Duodenal mucosa (tissue), 2 donors: ENCODE results near the gene CLEC18A.
"Not testable (repeated sequence)": the region's sequence is repeated elsewhere in the genome, so short reads cannot be mapped to it uniquely, and the experiment has no call there.

Experiments
- H3K27ac ChIP-seq: one replicate; pipeline ENCODE4 v1.7.0; 2013; ENCODE audit warnings: low read depth, low read length
- H3K27me3 ChIP-seq, 2 donors: one replicate each; pipeline ENCODE4 v1.7.0; 2013; ENCODE audit warnings: low read length in 2 of 2, control low read depth in 1 of 2; ENCODE audit not compliant: insufficient read depth in 2 of 2, control insufficient read depth in 1 of 2
- H3K36me3 ChIP-seq, 2 donors: one replicate each; pipeline ENCODE4 v1.7.0; 2013; ENCODE audit warnings: low read length in 2 of 2, control low read depth in 1 of 2; ENCODE audit not compliant: insufficient read depth in 2 of 2, control insufficient read depth in 1 of 2
- H3K4me1 ChIP-seq, 2 donors: one replicate each; pipeline ENCODE4 v1.7.0; 2013; ENCODE audit warnings: low read length in 2 of 2, control low read depth in 1 of 2; ENCODE audit not compliant: insufficient read depth in 2 of 2, control insufficient read depth in 1 of 2
- H3K4me3 ChIP-seq, 2 donors: one replicate each; pipeline ENCODE4 v1.7.0; 2013; ENCODE audit warnings: low read length in 2 of 2, low read depth in 1 of 2
- H3K9ac ChIP-seq, 2 donors: one replicate each; pipeline ENCODE4 v1.7.0; 2013; ENCODE audit warnings: low read length in 2 of 2, low read depth in 1 of 2
- H3K9me3 ChIP-seq, 2 donors: one replicate each; pipeline ENCODE4 v1.7.0; 2013; ENCODE audit warnings: low read length in 2 of 2, control low read depth in 1 of 2; ENCODE audit not compliant: control insufficient read depth in 1 of 2

Gene CLEC18A

DNA sequence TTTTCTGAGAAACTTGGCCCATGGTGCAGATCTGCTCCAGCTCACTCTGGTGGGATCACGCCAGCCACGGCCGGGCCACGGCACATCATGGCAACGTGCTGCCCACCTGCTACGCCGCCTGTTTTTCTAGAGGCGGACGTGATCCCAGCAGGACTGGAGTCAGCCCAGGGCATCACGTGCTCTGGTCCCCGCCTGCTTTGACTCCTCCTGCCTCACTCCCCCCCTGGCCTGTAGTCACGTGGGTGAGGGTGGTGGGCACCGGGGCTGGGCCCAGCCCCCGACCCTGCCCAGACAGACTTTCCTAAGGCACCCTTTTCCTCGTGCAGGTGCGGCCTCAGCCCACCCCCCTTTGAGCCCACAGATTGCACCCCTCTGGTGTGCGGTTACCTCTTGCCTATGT is 723 bp upstream of the CLEC18A start:
- H3K4me3 ChIP-seq, H3K27ac ChIP-seq, H3K9me3 ChIP-seq, H3K36me3 ChIP-seq, H3K9ac ChIP-seq, H3K27me3 ChIP-seq, H3K4me1 ChIP-seq: not testable (repeated sequence)

DNA sequence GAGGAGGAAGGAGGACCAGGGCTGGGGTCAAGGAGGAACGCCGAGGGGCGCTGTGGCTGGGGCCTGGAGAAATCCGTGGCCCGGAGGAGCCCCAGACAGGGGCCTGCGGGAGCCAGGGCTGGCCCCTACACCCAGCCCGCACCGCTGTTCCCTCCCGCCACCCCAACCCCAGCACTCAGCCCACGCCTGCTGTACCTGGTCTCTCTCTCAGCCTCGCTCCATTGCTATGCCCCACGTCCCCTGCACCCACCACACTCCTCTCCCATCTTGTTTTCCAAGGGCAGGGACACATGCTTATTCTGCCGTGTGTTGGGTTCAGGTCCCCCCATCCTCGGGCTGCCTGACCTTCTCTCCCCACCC is 518 bp downstream of the CLEC18A start:
- H3K36me3 ChIP-seq, H3K4me3 ChIP-seq, H3K4me1 ChIP-seq: not testable (repeated sequence)

DNA sequence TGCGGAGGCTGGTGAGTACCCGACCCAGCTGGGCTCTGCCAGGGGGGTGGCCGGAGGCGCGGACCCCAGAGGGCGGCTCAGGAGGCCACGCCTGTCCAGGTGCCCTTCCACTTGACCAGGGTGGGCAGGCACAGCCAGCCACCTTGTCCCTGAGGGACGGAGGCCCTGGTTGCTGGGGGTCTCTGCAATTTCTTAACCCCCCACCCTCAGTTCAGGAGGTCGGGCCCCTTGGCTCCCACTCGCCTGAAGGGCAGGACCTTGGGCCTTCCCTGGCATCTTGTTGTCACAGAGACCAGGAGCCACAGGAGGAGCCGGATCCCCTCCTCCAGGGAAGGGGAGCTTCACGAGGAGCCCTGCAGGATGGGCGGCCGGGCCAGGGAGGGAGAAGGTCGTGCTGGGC is 982 bp downstream of the CLEC18A start:
- not testable (repeated sequence) for H3K36me3 ChIP-seq, H3K4me3 ChIP-seq, H3K27ac ChIP-seq, H3K9me3 ChIP-seq, H3K4me1 ChIP-seq, H3K9ac ChIP-seq, H3K27me3 ChIP-seq

More for the DNA sequence above, 518 bp downstream of the CLEC18A start:
- not testable (repeated sequence) for H3K9me3 ChIP-seq, H3K9ac ChIP-seq, H3K27me3 ChIP-seq, H3K27ac ChIP-seq

DNA sequence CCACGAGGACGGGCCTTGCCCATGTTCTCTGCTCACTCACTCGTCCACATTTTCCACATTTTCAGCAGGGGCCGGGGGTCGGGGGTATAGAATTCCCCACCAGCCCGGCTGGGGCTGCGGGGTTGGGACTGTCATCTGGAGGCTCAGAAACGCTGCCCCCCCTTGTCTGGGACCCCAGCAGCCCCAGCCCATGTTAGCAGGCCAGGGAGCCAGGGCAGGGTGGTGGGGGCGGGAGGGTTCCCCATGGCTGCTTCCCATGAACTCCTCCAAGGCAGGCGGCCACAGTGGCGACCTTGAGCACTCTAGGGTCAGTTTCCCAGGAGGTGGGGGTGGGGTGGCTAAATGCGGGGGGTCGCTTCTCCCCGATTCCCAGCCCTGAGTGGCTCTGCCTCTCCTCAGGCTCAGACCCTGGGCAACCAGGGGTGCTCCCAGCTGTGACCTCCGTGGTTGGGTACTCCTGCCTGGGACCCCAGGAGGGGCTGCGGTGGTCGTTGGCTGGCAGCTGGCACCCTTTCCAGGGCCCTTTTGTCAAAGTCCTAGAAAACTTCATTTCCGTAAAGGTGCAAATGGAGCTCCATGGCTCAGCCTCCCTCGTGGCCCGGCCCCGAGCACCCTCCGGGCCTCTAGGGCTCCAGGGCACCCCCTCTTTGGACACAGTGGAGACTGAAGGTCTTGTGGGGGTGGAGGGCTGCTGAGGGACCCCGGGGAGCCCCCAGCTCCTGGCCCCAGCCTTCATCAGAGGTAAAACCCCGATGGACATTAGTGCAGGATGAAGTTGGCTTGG is 1.6 kb downstream of the CLEC18A start:
- not testable (repeated sequence) for H3K4me3 ChIP-seq, H3K36me3 ChIP-seq, H3K27ac ChIP-seq, H3K27me3 ChIP-seq, H3K9me3 ChIP-seq, H3K9ac ChIP-seq, H3K4me1 ChIP-seq

DNA sequence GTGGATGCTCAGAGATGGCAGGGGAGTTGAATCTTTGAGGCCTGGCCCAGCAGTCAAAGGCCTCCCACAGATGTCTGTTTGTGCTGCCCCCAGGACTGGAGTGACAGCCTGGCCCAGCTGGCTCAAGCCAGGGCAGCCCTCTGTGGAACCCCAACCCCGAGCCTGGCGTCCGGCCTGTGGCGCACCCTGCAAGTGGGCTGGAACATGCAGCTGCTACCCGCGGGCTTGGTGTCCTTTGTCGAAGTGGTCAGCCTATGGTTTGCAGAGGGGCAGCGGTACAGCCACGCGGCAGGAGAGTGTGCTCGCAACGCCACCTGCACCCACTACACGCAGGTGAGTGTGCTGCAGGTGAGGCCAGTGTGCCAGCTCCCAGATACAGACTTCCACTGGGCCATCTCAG is 3.1 kb downstream of the CLEC18A start:
- not testable (repeated sequence) for H3K9me3 ChIP-seq, H3K4me1 ChIP-seq, H3K4me3 ChIP-seq, H3K9ac ChIP-seq, H3K27me3 ChIP-seq, H3K27ac ChIP-seq, H3K36me3 ChIP-seq

DNA sequence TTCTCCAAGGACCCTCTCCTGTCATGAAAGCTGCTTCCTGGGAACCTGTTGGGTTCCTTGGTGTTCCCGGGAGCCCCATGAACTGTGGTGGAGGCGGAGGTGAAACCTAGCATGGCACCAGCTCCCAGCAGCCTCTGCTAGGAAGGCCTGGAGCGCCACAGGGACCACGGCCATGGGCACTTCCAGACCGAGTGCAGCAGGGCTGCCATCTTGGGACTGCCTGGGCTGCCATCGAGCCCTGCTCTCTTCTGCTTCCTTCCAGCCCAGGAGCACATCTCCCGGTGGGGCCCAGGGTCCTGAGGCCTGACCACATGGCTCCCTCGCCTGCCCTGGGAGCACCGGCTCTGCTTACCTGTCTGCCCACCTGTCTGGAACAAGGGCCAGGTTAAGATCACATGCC is 12.2 kb downstream of the CLEC18A start:
- H3K27me3 ChIP-seq, H3K9ac ChIP-seq, H3K4me1 ChIP-seq, H3K4me3 ChIP-seq, H3K36me3 ChIP-seq, H3K9me3 ChIP-seq, H3K27ac ChIP-seq: not testable (repeated sequence)

DNA sequence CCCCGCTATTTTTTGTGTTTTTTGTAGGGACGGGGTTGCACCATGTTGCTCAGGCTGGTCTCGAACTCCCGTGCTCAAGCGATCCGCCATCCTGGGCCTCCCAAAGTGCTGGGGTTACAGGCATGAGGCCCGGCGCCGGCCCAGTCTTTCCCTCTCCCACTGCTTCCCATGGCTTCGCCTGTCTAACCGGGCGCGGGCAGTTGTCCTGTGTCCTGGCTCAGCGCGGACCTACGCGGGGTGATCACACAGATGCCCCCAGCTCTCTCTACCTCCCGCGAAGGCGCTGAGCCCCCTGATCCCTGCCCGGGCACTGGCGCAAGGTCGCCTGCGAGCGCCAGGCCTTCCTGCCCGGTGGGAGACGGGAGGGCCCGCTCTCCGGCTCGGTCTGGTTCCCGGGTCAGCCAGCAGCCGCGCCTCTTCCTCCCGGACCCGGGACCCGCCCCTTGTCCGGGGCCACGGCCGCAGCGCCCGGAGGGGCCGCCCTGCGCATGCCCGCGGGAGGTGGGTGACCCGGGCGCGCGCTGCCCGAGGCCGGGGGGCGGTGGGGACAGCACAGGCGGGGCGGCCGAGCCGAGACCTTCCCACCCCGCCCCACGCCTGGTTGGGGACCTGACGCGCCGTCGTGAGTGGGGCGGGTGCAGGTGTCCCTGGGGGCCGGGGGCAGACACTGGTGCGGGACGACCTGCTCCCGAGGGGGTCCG is 14.0 kb downstream of the CLEC18A start:
- H3K27ac ChIP-seq, H3K36me3 ChIP-seq: not testable (repeated sequence)

DNA sequence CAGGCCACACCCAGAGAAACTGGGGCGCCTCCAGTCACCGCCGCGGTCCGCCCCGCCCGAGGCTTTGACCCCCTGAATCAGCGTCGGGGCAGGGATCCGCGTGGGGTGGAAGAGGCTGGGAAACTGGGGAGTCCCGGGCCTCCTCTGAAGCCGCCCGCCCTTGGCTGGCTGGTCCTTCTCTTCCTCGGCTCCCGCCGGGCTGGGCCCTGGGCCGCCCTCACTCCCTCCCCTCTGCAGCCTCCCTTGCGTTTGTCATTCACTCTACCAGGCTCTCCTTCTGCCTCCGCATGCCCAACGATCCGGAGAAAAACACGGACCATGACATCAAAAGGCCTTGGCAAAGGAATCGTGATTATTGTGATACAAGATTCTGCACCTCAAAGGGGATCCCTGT is 14.5 kb downstream of the CLEC18A start:
- not testable (repeated sequence) for H3K4me3 ChIP-seq, H3K27me3 ChIP-seq, H3K36me3 ChIP-seq, H3K27ac ChIP-seq, H3K4me1 ChIP-seq, H3K9me3 ChIP-seq, H3K9ac ChIP-seq

More for the DNA sequence above, 14.0 kb downstream of the CLEC18A start:
- Histone ChIP-seq H3K9ac (peak overlapping the region in 1 of 2 donors; percentile 51), H3K4me3 (peak overlapping the region; percentile 29 to 51)
- H3K4me1 ChIP-seq, H3K27me3 ChIP-seq, H3K9me3 ChIP-seq: not testable (repeated sequence)

DNA sequence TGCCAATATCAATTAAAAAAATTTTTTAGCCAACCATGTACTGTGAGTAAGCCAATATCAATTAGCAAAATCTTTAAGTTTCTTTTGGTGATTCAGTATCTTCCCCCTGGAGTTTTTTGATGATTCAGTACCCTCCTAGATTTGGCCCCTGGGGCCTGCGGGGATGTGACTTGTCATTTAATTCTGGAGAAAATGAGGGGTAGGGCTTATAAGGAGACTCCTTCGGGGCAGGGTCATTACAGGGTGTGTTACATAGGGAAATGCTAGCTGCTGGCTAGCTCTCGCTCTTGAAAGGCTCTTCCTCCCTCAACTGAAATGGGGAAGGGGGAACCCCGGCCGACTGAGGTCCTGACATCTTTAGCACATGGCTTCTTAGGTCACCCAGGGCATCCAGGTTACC is 16.6 kb downstream of the CLEC18A start:
- H3K9me3 ChIP-seq, H3K27me3 ChIP-seq, H3K4me1 ChIP-seq, H3K9ac ChIP-seq, H3K4me3 ChIP-seq, H3K27ac ChIP-seq, H3K36me3 ChIP-seq: not testable (repeated sequence)

DNA sequence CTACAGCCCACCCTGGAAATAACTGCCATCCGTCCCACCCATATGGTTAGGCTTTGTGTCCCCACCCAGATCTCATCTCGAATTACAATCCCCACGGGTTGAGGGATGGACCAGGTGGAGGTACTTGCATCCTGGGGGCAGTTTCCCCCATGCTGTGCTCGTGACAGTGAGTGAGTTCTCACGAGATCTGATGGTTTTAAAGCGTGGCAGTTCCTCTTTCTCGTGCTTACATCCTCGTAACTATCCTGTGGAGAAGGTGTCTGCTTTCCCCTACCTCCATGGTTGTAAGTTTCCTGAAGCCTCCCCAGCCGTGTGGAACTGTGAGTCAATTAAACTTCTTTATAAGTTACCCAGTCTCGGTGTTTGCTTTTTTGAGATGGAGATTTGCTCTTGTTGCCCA is 17.0 kb downstream of the CLEC18A start:
- not testable (repeated sequence) for H3K9ac ChIP-seq, H3K27me3 ChIP-seq, H3K4me3 ChIP-seq, H3K4me1 ChIP-seq, H3K27ac ChIP-seq, H3K9me3 ChIP-seq, H3K36me3 ChIP-seq
